HL-60 (cell line): ENCODE measurements around the gene TMBIM6.

Experiments used
- DNase-seq, 2 experiments: peaks; one replicate each; pipeline ENCODE4 v3.0.0-alpha.2; 2010 to 2020; ENCODE audit warnings: low read depth in 1 of 2, low spot score in 1 of 2
- H3K27ac ChIP-seq: fragments of 250-450 bp; sonication (Bioruptor Pico); replicated peaks from 2 replicates; pipeline ENCODE4 v1.5.1; 2020; ENCODE audit warnings: mild to moderate bottlenecking, moderate library complexity
- H3K27me3 ChIP-seq: fragments of 250-450 bp; sonication (Bioruptor Pico); 2 replicates; pipeline ENCODE4 v1.5.1; 2021; ENCODE audit warnings: mild to moderate bottlenecking, moderate library complexity; ENCODE audit not compliant: insufficient read depth, poor library complexity, severe bottlenecking
- H3K4me3 ChIP-seq: replicated peaks from 2 replicates; pipeline ENCODE4 v1.5.1; 2011; ENCODE audit warnings: mild to moderate bottlenecking, control low read depth, low read length; ENCODE audit not compliant: insufficient read depth
- GABPA ChIP-seq: IDR thresholded peaks from 2 replicates; pipeline ENCODE4 v1.6.1; 2012; ENCODE audit warnings: low read depth
- POLR2AphosphoS5 ChIP-seq: IDR thresholded peaks from 2 replicates; pipeline ENCODE4 v1.6.1; 2012; ENCODE audit warnings: low read depth
- SPI1 ChIP-seq: IDR thresholded peaks from 2 replicates; pipeline ENCODE4 v1.6.1; 2012; ENCODE audit warnings: low read depth, mild to moderate bottlenecking, borderline replicate concordance
- TF ChIP-seq, protein P1 (sequence below): IDR thresholded peaks from 2 replicates; pipeline ENCODE4 v1.6.1; 2012; ENCODE audit warnings: low read depth; ENCODE audit not compliant: insufficient replicate concordance
- TF ChIP-seq, protein P2 (sequence below): IDR thresholded peaks from one replicate; pipeline ENCODE4 v1.5.1; 2011; ENCODE audit warnings: low read length, control low read depth, inconsistent platforms; ENCODE audit not compliant: insufficient read depth

The TMBIM6 gene

DNA sequence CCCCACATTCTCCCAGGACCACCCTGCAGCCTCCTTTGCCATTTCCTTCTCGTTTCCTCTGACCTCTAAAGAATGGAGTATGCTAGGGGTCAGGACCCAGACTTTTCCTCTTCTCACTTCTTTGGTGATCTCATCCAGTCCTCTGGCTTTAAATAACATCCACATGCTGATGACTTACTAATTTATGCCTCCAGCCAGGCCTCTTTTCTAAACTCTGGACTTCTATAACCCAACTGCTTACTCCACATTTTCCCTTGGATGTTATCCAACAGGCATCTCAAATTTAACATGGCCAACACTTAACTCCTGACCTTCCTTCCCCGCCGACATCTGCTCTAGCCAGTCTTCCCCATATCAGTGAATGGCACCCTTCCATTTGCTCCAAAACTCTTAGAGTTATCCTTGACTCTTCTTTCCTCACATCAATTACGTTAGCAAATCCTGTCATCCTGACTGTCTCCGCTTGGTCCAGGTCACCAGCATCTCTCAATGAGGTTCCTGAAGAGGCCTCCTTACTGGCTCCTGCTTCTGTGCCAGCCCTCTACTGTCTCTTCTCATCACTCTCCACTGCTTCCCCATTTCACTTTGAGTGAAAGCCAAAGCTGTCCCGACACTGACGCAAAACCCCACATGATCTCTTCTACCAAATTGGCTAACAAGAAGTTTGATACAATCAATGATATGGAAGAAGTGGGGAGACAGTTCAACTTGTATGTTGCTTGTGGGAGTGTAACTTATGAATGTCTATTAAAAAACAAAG lies 42.7 kb downstream of the TMBIM6 start:
- Histone ChIP-seq H3K27me3 (no peaks in the 10 kb centered on the region), H3K4me3 (no peak overlapping the region), H3K27ac (no peak overlapping the region)
- TF ChIP-seq, protein P1, sequence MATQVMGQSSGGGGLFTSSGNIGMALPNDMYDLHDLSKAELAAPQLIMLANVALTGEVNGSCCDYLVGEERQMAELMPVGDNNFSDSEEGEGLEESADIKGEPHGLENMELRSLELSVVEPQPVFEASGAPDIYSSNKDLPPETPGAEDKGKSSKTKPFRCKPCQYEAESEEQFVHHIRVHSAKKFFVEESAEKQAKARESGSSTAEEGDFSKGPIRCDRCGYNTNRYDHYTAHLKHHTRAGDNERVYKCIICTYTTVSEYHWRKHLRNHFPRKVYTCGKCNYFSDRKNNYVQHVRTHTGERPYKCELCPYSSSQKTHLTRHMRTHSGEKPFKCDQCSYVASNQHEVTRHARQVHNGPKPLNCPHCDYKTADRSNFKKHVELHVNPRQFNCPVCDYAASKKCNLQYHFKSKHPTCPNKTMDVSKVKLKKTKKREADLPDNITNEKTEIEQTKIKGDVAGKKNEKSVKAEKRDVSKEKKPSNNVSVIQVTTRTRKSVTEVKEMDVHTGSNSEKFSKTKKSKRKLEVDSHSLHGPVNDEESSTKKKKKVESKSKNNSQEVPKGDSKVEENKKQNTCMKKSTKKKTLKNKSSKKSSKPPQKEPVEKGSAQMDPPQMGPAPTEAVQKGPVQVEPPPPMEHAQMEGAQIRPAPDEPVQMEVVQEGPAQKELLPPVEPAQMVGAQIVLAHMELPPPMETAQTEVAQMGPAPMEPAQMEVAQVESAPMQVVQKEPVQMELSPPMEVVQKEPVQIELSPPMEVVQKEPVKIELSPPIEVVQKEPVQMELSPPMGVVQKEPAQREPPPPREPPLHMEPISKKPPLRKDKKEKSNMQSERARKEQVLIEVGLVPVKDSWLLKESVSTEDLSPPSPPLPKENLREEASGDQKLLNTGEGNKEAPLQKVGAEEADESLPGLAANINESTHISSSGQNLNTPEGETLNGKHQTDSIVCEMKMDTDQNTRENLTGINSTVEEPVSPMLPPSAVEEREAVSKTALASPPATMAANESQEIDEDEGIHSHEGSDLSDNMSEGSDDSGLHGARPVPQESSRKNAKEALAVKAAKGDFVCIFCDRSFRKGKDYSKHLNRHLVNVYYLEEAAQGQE = no peak
- no peak for TF ChIP-seq GABPA
- TF ChIP-seq SPI1 = no peak
- TF ChIP-seq, protein P2, sequence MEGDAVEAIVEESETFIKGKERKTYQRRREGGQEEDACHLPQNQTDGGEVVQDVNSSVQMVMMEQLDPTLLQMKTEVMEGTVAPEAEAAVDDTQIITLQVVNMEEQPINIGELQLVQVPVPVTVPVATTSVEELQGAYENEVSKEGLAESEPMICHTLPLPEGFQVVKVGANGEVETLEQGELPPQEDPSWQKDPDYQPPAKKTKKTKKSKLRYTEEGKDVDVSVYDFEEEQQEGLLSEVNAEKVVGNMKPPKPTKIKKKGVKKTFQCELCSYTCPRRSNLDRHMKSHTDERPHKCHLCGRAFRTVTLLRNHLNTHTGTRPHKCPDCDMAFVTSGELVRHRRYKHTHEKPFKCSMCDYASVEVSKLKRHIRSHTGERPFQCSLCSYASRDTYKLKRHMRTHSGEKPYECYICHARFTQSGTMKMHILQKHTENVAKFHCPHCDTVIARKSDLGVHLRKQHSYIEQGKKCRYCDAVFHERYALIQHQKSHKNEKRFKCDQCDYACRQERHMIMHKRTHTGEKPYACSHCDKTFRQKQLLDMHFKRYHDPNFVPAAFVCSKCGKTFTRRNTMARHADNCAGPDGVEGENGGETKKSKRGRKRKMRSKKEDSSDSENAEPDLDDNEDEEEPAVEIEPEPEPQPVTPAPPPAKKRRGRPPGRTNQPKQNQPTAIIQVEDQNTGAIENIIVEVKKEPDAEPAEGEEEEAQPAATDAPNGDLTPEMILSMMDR = no peak
- peak in 1 of 2 experiments; percentile 54 for DNase-seq

DNA sequence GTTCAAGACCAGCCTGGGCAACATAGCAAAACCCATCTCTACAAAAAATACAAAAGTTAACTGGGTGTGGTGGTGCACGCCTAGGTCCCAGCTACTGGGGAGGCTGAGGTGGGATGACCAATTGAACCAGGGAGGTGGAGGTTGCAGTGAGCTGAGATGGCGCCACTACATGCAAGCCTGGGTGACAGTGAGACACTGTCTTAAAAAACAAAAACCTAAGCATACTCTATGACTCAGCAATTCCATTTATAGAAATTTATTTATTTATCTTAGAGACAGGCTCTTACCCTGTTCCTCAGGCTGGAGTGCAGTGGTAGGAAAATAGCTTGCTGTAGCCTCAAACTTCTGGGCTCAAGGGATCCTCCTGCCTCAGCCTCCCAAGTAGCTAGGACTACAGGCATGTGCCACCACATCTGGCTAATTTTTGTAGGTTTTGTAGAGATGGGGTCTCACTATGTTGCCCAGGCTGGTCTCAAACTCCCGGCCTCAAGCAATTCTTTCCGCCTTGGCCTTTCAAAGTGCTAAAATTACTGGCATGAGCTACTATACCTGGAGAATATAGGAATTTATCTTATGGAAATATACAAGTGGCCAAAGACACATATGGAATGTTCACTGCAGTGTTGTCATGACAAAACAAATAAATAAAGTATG lies 43.5 kb downstream of the TMBIM6 start:
- TF ChIP-seq, protein P1 = no peak
- TF ChIP-seq, protein P2 = no peak
- TF ChIP-seq POLR2AphosphoS5 = no peak
- TF ChIP-seq SPI1 = no peak
- no peak for DNase-seq
- Histone ChIP-seq H3K4me3 (no peak overlapping the region), H3K27me3 (no peaks in the 10 kb centered on the region), H3K27ac (no peak overlapping the region)

DNA sequence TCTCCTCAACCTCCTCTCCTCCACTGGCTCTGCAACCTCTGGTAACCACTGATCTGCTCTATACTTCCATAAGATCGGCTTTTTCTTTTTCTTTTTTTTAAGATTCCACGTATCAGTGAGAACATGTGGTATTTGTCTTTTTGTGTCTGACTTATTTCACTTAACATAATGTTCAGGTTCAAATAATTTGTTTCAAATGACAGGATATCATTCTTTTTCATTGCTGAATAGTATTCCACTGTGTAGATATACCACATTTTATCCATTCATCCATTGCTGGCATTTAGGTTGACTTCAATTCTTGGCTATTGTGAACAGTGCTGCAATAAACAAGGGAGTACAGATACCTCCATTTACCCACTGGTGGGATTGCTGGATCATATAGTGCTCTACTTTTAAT lies 46.3 kb downstream of the TMBIM6 start:
- TF ChIP-seq, protein P1 = no peak
- TF ChIP-seq, protein P2 = no peak
- TF ChIP-seq SPI1 (no peak), GABPA (no peak)
- Histone ChIP-seq H3K27ac (no peak overlapping the region), H3K4me3 (no peak overlapping the region), H3K27me3 (no peaks in the 10 kb centered on the region)
- DNase-seq = no peak
